Stomach smooth muscle (tissue), 2 donors: ENCODE measurements around the gene KCNQ1OT1.

Experiments
- H3K27ac ChIP-seq: one replicate; pipeline ENCODE4 v1.7.0; 2013; ENCODE audit warnings: mild to moderate bottlenecking, low read length, inconsistent platforms
- H3K27me3 ChIP-seq, 2 donors: one replicate each; pipeline ENCODE4 v1.7.0; 2013; ENCODE audit warnings: low read length in 2 of 2; ENCODE audit not compliant: insufficient read depth in 2 of 2, control insufficient read depth in 1 of 2
- H3K36me3 ChIP-seq, 2 donors: one replicate each; pipeline ENCODE4 v1.7.0; 2013; ENCODE audit warnings: low read length in 2 of 2; ENCODE audit not compliant: control insufficient read depth in 2 of 2, insufficient read depth in 2 of 2
- H3K4me1 ChIP-seq: one replicate; pipeline ENCODE4 v1.7.0; 2013; ENCODE audit warnings: low read length; ENCODE audit not compliant: control insufficient read depth, insufficient read depth
- H3K4me3 ChIP-seq, 2 donors: one replicate each; pipeline ENCODE4 v1.7.0; 2013; ENCODE audit warnings: low read length in 2 of 2
- H3K9ac ChIP-seq, 2 donors: one replicate each; pipeline ENCODE4 v1.7.0; 2013; ENCODE audit warnings: low read length in 2 of 2, mild to moderate bottlenecking in 1 of 2
- H3K9me3 ChIP-seq, 2 donors: one replicate each; pipeline ENCODE4 v1.7.0; 2013; ENCODE audit warnings: low read length in 2 of 2; ENCODE audit not compliant: control insufficient read depth in 2 of 2
- donor health status: healthy.
- donor health status: Pancreatic carcinoma.

The KCNQ1OT1 gene

GRCh38 chr11:2725368-2726300 lies 25.8 kb upstream of the KCNQ1OT1 start:
- H3K27me3 ChIP-seq: no peaks in the 10 kb centered on the region
- no peak overlapping the region for H3K27ac ChIP-seq

DNA sequence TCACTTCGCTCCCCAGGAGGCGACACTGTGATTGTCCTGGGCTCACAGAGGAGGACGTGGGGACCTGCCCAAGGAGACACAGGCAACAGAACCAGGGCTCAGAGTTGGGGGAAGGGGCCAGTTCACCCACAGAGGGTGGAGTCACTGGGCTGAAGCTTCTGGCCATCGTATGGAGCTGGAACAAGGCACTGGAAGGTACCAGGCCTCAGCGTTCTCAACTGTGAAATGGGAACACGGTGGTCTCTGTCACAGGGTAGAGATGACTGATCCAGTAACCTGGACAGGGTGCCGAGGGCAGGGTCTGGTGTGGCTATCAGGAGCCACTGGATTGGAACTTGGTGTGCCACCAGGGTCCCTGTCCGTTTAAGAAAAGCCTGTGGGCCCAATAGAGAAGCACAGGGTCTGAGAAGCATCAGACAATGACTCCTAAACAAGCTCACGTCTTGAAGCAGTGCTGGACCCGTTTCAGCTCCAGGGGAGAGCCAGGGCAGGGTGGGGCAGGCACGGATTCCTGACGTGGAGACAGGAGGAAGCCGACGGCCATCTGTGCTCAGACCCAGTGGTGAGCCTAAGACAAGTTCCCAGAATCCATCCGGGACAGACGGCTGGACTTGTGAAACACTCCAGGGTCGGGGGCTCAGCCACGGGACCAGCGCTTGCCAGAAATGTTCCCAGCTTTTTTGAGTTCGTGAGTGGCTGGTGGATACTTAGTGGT lies 25.0 kb upstream of the KCNQ1OT1 start:
- no peak overlapping the region for H3K9ac ChIP-seq
- no peak overlapping the region for H3K27ac ChIP-seq
- no peak overlapping the region for H3K4me3 ChIP-seq
- no peaks in the 10 kb centered on the region for H3K4me1 ChIP-seq
- H3K36me3 ChIP-seq: no peaks in the 10 kb centered on the region
- H3K9me3 ChIP-seq: no peaks in the 10 kb centered on the region
- no peaks in the 10 kb centered on the region for H3K27me3 ChIP-seq

More at GRCh38 chr11:2725368-2726300, 25.8 kb upstream of the KCNQ1OT1 start:
- Histone ChIP-seq H3K4me1 (no peaks in the 10 kb centered on the region), H3K4me3 (no peak overlapping the region), H3K36me3 (no peaks in the 10 kb centered on the region), H3K9ac (no peak overlapping the region), H3K9me3 (no peaks in the 10 kb centered on the region)

DNA sequence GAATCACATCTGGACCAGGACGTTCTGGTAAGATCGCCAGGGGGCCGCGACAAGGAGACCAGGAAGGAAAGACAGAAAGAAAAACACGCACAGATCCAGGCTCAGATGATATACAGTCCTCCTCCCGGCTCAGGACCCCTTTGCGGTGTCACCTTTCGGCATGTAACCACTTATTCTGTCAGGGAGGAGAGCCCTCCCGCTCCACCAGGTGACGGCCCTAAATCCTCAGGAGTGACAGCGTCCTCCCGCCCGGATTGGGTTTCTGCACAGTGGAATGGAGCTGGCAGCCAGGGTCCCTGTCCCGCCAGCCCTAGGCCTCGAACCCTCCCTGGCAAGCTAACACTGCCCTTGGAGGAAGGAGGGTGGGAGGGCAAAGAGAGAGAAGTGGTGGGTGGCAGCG lies 24.3 kb upstream of the KCNQ1OT1 start:
- H3K27ac ChIP-seq: no peak overlapping the region
- no peaks in the 10 kb centered on the region for H3K27me3 ChIP-seq
- H3K4me3 ChIP-seq: no peak overlapping the region
- no peak overlapping the region for H3K9ac ChIP-seq
- no peaks in the 10 kb centered on the region for H3K36me3 ChIP-seq
- H3K9me3 ChIP-seq: no peaks in the 10 kb centered on the region
- H3K4me1 ChIP-seq: no peaks in the 10 kb centered on the region

DNA sequence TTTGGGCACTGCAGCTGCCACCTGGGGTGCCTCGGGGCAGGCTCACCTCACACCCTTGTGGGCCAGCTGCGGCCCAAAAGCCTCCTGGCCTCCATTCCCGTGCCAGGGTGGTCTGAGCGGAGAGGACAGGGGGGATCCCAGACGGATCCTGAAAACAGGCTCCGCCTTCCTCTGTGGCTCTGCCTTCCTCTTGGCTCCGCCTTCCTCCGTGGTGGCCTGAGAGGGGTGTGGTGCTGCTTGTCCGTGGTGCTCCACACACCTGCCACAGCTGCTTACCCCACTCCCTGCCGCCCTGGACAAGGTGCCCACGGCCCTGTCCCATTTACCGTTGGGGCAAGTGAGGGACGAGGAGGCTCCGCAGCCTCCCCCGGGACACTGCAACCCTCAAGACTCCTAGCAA lies 23.2 kb upstream of the KCNQ1OT1 start:
- Histone ChIP-seq H3K27me3 (no peaks in the 10 kb centered on the region), H3K9ac (no peak overlapping the region), H3K27ac (no peak overlapping the region), H3K4me1 (no peaks in the 10 kb centered on the region), H3K4me3 (no peak overlapping the region), H3K9me3 (no peaks in the 10 kb centered on the region), H3K36me3 (no peaks in the 10 kb centered on the region)

- no peak overlapping the region for H3K27ac ChIP-seq
- no peaks in the 10 kb centered on the region for H3K27me3 ChIP-seq
- no peaks in the 10 kb centered on the region for H3K4me1 ChIP-seq
- H3K36me3 ChIP-seq: no peaks in the 10 kb centered on the region
- no peak overlapping the region for H3K4me3 ChIP-seq
- H3K9ac ChIP-seq: no peak overlapping the region
- no peaks in the 10 kb centered on the region for H3K9me3 ChIP-seq
Observed at GRCh38 chr11:2721210-2721916, 21.6 kb upstream of the KCNQ1OT1 start.

- Histone ChIP-seq H3K27me3 (no peaks in the 10 kb centered on the region), H3K27ac (no peak overlapping the region), H3K36me3 (no peaks in the 10 kb centered on the region), H3K4me1 (no peaks in the 10 kb centered on the region), H3K9ac (no peak overlapping the region), H3K4me3 (no peak overlapping the region), H3K9me3 (no peaks in the 10 kb centered on the region)
Observed at GRCh38 chr11:2719831-2720590, 20.2 kb upstream of the KCNQ1OT1 start.

DNA sequence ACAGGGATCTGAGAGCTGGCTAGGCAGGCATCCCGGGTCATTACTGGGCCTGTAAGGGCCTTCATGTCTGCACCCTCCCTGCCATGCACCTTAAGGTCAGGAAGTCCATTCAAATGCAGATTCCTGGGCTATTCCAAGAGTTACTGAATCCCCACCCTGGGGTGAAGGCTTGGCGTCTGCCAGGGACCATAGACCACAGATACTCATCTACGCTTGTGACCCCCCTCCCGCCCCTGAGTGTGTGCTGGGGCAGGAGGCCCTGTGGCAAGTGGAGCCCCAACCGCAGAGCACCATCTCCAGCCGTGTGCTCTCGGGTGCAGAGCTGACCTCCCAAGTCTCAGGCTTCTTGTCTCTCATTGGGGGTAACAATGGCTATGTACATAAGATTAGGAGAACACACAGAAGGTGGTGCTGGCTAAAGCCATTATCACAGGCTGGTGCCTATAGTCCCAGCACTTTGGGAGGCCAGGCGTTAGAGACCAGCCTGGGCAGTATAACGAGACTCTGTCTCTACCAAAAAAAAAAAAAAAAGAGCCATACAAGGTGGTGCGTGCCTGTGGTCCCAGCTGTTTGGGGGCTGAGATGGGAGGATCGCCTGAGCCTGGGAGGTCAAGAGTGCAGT lies 19.1 kb upstream of the KCNQ1OT1 start:
- no peaks in the 10 kb centered on the region for H3K9me3 ChIP-seq
- no peak overlapping the region for H3K9ac ChIP-seq
- no peaks in the 10 kb centered on the region for H3K36me3 ChIP-seq
- no peak overlapping the region for H3K27ac ChIP-seq
- no peaks in the 10 kb centered on the region for H3K27me3 ChIP-seq
- H3K4me3 ChIP-seq: no peak overlapping the region
- H3K4me1 ChIP-seq: no peaks in the 10 kb centered on the region

- no peaks in the 10 kb centered on the region for H3K4me1 ChIP-seq
- no peaks in the 10 kb centered on the region for H3K27me3 ChIP-seq
- no peaks in the 10 kb centered on the region for H3K36me3 ChIP-seq
- no peak overlapping the region for H3K9ac ChIP-seq
- no peaks in the 10 kb centered on the region for H3K9me3 ChIP-seq
- no peak overlapping the region for H3K4me3 ChIP-seq
- no peak overlapping the region for H3K27ac ChIP-seq
Observed at GRCh38 chr11:2717561-2718325, 17.9 kb upstream of the KCNQ1OT1 start.

GRCh38 chr11:2716376-2717095 lies 16.7 kb upstream of the KCNQ1OT1 start:
- Histone ChIP-seq H3K36me3 (no peaks in the 10 kb centered on the region), H3K27ac (no peak overlapping the region), H3K27me3 (no peaks in the 10 kb centered on the region)

More at GRCh38 chr11:2716376-2717095, 16.7 kb upstream of the KCNQ1OT1 start:
- H3K9me3 ChIP-seq: no peaks in the 10 kb centered on the region
- no peaks in the 10 kb centered on the region for H3K4me1 ChIP-seq
- no peak overlapping the region for H3K4me3 ChIP-seq
- H3K9ac ChIP-seq: no peak overlapping the region
